DND-41 (cell line): Measurements from ENCODE around the gene GARIN5A.

ENCODE experiments used
- ATAC-seq: fragments of 200-7000 bp; cut with Tn5 transposase; 3 replicates; pipeline ENCODE4 v1.9.1; 2021; ENCODE audit warnings: low read depth; ENCODE audit not compliant: insufficient read depth
- DNase-seq: peaks from one replicate; pipeline ENCODE4 v3.0.0-alpha.2; 2020
- H2AFZ ChIP-seq: 2 replicates; pipeline ENCODE4 v1.6.0; 2012; ENCODE audit warnings: low read depth, low read length
- H3K27ac ChIP-seq: 2 replicates; pipeline ENCODE4 v1.5.1; 2012; ENCODE audit warnings: low read length, inconsistent platforms
- H3K27me3 ChIP-seq: fragments of 200-600 bp; sonication (generic); 2 replicates; pipeline ENCODE4 v1.6.0; 2012; ENCODE audit warnings: low read length, mild to moderate bottlenecking, inconsistent platforms; ENCODE audit not compliant: insufficient read depth, poor library complexity
- H3K36me3 ChIP-seq: 2 replicates; pipeline ENCODE4 v1.5.1; 2012; ENCODE audit warnings: low read length, inconsistent platforms; ENCODE audit not compliant: insufficient read depth
- H3K4me1 ChIP-seq: 2 replicates; pipeline ENCODE4 v1.5.1; 2012; ENCODE audit warnings: mild to moderate bottlenecking, low read length; ENCODE audit not compliant: insufficient read depth
- H3K4me2 ChIP-seq: 2 replicates; pipeline ENCODE4 v1.6.0; 2012; ENCODE audit warnings: mild to moderate bottlenecking, moderate library complexity, low read length, inconsistent platforms; ENCODE audit not compliant: insufficient read depth
- H3K4me3 ChIP-seq, 2 experiments: fragments of 200-600 bp in 1 of 2; shearing (Covaris generic) in 1 of 2; 2 replicates each; pipeline ENCODE4 v1.5.1; 2012 to 2016; ENCODE audit warnings: inconsistent platforms in 2 of 2, low read length in 2 of 2, mild to moderate bottlenecking in 2 of 2, low read depth in 1 of 2, moderate library complexity in 1 of 2
- H3K79me2 ChIP-seq: 2 replicates; pipeline ENCODE4 v1.6.0; 2012; ENCODE audit warnings: low read length, inconsistent platforms; ENCODE audit not compliant: insufficient read depth
- H3K9ac ChIP-seq: 2 replicates; pipeline ENCODE4 v1.6.0; 2012; ENCODE audit warnings: low read depth, mild to moderate bottlenecking, inconsistent platforms, low read length, moderate library complexity
- H3K9me3 ChIP-seq: 2 replicates; pipeline ENCODE4 v1.5.1; 2012; ENCODE audit warnings: low read length, moderate library complexity, mild to moderate bottlenecking, inconsistent platforms; ENCODE audit not compliant: insufficient read depth, severe bottlenecking
- H4K20me1 ChIP-seq: 2 replicates; pipeline ENCODE4 v1.6.0; 2012; ENCODE audit warnings: low read length; ENCODE audit not compliant: insufficient read depth
- EZH2 ChIP-seq: IDR thresholded peaks from 3 replicates; pipeline ENCODE4 v1.6.1; 2012; ENCODE audit warnings: borderline replicate concordance, low read depth, mild to moderate bottlenecking, moderate library complexity, low read length, inconsistent platforms; ENCODE audit not compliant: severe bottlenecking
- TF ChIP-seq, protein P1 (sequence below): IDR thresholded peaks from 2 replicates; pipeline ENCODE4 v1.5.1; 2012; ENCODE audit warnings: borderline replicate concordance, low read length, moderate library complexity, mild to moderate bottlenecking; ENCODE audit not compliant: poor library complexity, severe bottlenecking; ENCODE audit errors: extremely low read depth

The GARIN5A gene

DNA sequence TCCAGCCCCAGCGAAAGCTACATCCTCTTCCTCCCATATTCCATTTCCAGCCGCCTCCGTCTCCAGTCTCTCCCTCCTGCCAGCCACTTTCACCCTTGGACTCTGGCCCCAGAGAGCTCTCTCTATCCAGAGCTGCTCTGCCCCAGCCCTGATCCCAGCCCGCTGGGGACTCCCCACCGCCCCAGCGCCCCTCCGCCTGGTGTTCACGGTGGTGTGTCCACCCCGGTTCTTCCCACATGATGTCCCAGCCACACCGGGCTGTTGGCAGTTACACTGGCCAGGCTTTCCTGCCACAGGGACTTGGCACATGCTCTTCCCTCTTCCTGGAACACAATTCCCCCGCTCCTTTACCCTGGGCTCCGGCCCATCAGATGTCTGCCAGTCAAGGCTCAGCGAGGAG lies 11.6 kb downstream of the GARIN5A start:
- Histone ChIP-seq H3K79me2 (no peaks in the 10 kb centered on the region), H3K4me2 (no peak overlapping the region)

DNA sequence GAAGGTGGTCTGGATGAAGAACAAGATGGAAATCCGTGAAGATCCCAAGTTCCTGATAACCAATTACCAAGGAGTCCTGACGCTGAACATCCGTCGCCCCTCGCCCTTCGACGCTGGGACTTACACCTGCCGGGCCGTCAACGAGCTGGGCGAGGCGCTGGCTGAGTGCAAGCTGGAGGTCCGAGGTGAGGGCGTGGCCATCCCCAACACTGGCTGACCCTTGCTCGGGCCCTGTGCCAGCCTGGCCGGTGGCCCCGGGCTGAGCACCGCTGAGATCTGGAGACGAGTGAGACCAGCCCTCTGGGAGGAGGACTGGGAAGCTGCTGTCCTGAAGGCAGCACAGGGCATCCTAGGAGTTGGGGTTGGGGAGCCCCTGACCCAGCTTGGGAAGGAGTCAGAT lies 12.3 kb downstream of the GARIN5A start:
- no peak for ATAC-seq
- Histone ChIP-seq H3K4me3 (no peak overlapping the region), H3K4me2 (no peak overlapping the region), H3K79me2 (no peaks in the 10 kb centered on the region), H2AFZ (no peak overlapping the region), H3K9me3 (no peaks in the 10 kb centered on the region), H3K9ac (no peak overlapping the region), H4K20me1 (no peaks in the 10 kb centered on the region), H3K36me3 (no peaks in the 10 kb centered on the region), H3K27ac (no peak overlapping the region), H3K4me1 (no peaks in the 10 kb centered on the region), H3K27me3 (no peaks in the 10 kb centered on the region)
- no peak for DNase-seq
- TF ChIP-seq EZH2: no peak
- TF ChIP-seq, protein P1, sequence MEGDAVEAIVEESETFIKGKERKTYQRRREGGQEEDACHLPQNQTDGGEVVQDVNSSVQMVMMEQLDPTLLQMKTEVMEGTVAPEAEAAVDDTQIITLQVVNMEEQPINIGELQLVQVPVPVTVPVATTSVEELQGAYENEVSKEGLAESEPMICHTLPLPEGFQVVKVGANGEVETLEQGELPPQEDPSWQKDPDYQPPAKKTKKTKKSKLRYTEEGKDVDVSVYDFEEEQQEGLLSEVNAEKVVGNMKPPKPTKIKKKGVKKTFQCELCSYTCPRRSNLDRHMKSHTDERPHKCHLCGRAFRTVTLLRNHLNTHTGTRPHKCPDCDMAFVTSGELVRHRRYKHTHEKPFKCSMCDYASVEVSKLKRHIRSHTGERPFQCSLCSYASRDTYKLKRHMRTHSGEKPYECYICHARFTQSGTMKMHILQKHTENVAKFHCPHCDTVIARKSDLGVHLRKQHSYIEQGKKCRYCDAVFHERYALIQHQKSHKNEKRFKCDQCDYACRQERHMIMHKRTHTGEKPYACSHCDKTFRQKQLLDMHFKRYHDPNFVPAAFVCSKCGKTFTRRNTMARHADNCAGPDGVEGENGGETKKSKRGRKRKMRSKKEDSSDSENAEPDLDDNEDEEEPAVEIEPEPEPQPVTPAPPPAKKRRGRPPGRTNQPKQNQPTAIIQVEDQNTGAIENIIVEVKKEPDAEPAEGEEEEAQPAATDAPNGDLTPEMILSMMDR: no peak

More for the DNA sequence above, 11.6 kb downstream of the GARIN5A start:
- Histone ChIP-seq H3K27ac (no peak overlapping the region), H3K36me3 (no peaks in the 10 kb centered on the region), H2AFZ (no peak overlapping the region), H3K4me1 (no peaks in the 10 kb centered on the region), H3K4me3 (no peak overlapping the region), H4K20me1 (no peaks in the 10 kb centered on the region), H3K27me3 (no peaks in the 10 kb centered on the region), H3K9ac (no peak overlapping the region), H3K9me3 (no peaks in the 10 kb centered on the region)
- ATAC-seq (no peak), DNase-seq (no peak)
- TF ChIP-seq EZH2: no peak
- TF ChIP-seq, protein P1: no peak

DNA sequence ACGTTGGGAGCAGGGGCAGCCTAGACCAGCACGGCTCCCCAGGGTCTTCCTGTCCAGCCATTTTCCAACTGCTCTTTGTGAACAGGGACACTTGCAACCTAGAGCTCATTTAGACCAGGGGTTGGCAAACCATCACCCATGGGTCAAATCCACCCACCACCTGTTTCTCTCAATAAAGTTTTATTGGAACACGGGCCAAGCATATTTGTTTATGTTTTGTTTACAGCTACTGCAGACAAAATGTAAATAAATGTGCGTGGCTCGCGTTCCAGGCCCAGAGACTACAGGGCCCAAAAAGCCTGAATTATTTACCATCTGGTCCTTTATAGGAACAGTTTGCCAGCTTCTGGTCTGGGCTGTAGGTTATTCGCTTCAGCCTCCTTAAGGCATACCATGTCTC lies 13.7 kb downstream of the GARIN5A start:
- Histone ChIP-seq H3K27me3 (no peaks in the 10 kb centered on the region), H3K36me3 (no peaks in the 10 kb centered on the region), H3K4me2 (no peak overlapping the region), H3K4me3 (no peak overlapping the region), H3K79me2 (no peaks in the 10 kb centered on the region), H4K20me1 (no peaks in the 10 kb centered on the region), H3K27ac (no peak overlapping the region), H3K9me3 (no peaks in the 10 kb centered on the region), H3K4me1 (no peaks in the 10 kb centered on the region), H2AFZ (no peak overlapping the region), H3K9ac (no peak overlapping the region)
- no peak for ATAC-seq
- TF ChIP-seq, protein P1: no peak
- TF ChIP-seq EZH2: no peak
- no peak for DNase-seq
